Loucy (cell line): Measurements from ENCODE around the gene TMEM117.
A peak's percentile ranks its signal among the peaks of the same experiment; 100 is the strongest.

Experiments used
- H2AFZ ChIP-seq: fragments of 200-600 bp; sonication (generic); 2 replicates; pipeline ENCODE4 v1.6.0; 2016; ENCODE audit warnings: antibody characterized with exemption, mild to moderate bottlenecking, low read length, moderate library complexity
- H3F3A ChIP-seq: fragments of 200-600 bp; 2 replicates; pipeline ENCODE4 v1.6.0; 2016; ENCODE audit warnings: antibody characterized with exemption, low read depth, mild to moderate bottlenecking
- H3K27me3 ChIP-seq: fragments of 200-600 bp; sonication (generic); 2 replicates; pipeline ENCODE4 v1.6.1; 2014; ENCODE audit warnings: low read length, mild to moderate bottlenecking; ENCODE audit not compliant: insufficient read depth, poor library complexity, severe bottlenecking
- H3K36me3 ChIP-seq: fragments of 200-600 bp; sonication (generic); 2 replicates; pipeline ENCODE4 v1.6.1; 2016; ENCODE audit warnings: low read length; ENCODE audit not compliant: insufficient read depth
- H3K4me1 ChIP-seq: fragments of 200-600 bp; sonication (generic); 2 replicates; pipeline ENCODE4 v1.5.1; 2014; ENCODE audit warnings: low read length, mild to moderate bottlenecking; ENCODE audit not compliant: insufficient read depth, poor library complexity, severe bottlenecking
- H3K4me2 ChIP-seq: fragments of 200-600 bp; sonication (generic); 2 replicates; pipeline ENCODE4 v1.6.0; 2014; ENCODE audit warnings: antibody characterized with exemption, low read length, low read depth, mild to moderate bottlenecking; ENCODE audit not compliant: poor library complexity, severe bottlenecking
- H3K4me3 ChIP-seq: fragments of 200-600 bp; sonication (generic); 2 replicates; pipeline ENCODE4 v1.5.1; 2014; ENCODE audit warnings: low read length, mild to moderate bottlenecking, mixed read lengths; ENCODE audit not compliant: poor library complexity, severe bottlenecking
- H3K79me2 ChIP-seq: fragments of 200-600 bp; sonication (generic); 2 replicates; pipeline ENCODE4 v1.6.1; 2014; ENCODE audit warnings: low read length; ENCODE audit not compliant: insufficient read depth
- H3K9ac ChIP-seq: fragments of 200-600 bp; sonication (generic); 2 replicates; pipeline ENCODE4 v1.6.0; 2014; ENCODE audit warnings: mild to moderate bottlenecking, low read depth, low read length, moderate library complexity; ENCODE audit not compliant: poor library complexity, severe bottlenecking
- H3K9me2 ChIP-seq: fragments of 200-600 bp; sonication (generic); replicated peaks from 2 replicates; pipeline ENCODE4 v1.6.1; 2016; ENCODE audit warnings: low read depth, low read length, mixed read lengths
- H3K9me3 ChIP-seq: fragments of 200-600 bp; sonication (generic); 2 replicates; pipeline ENCODE4 v1.6.1; 2014; ENCODE audit warnings: mild to moderate bottlenecking, antibody characterized with exemption, low read length, low read depth; ENCODE audit not compliant: insufficient read depth
- H4K20me1 ChIP-seq: fragments of 200-600 bp; sonication (generic); 2 replicates; pipeline ENCODE4 v1.6.0; 2014; ENCODE audit warnings: antibody characterized with exemption, low read length, mild to moderate bottlenecking; ENCODE audit not compliant: insufficient read depth, poor library complexity, severe bottlenecking
- CTCF ChIP-seq: fragments of 200-600 bp; sonication (generic); conservative IDR thresholded peaks from 2 replicates; pipeline ENCODE4 v1.5.1; 2014; ENCODE audit warnings: mild to moderate bottlenecking, antibody characterized with exemption, low read length
- EZH2phosphoT487 ChIP-seq: fragments of 200-600 bp; IDR thresholded peaks from 2 replicates; pipeline ENCODE4 v1.6.1; 2018; ENCODE audit warnings: antibody characterized with exemption, mild to moderate bottlenecking, moderate library complexity, borderline replicate concordance

The TMEM117 gene

GRCh38 chr12:44260581-44260980 is 424.7 kb downstream of the TMEM117 start:
- TF ChIP-seq EZH2phosphoT487 (no peak), CTCF (no peak)

GRCh38 chr12:44285321-44285960 is 449.6 kb downstream of the TMEM117 start:
- Histone ChIP-seq H3K9me2 (no peaks in the 10 kb centered on the region), H3K4me2 (peak overlapping the region; percentile 15), H3K9ac (no peak overlapping the region), H3K27me3 (no peaks in the 10 kb centered on the region), H3K4me3 (no peak overlapping the region), H3K9me3 (no peaks in the 10 kb centered on the region), H3K36me3 (no peaks in the 10 kb centered on the region), H3K79me2 (no peaks in the 10 kb centered on the region), H3F3A (no peaks in the 10 kb centered on the region), H2AFZ (no peak overlapping the region), H4K20me1 (no peaks in the 10 kb centered on the region), H3K4me1 (peaks cover 15% of the 10 kb centered on the region)
- TF ChIP-seq EZH2phosphoT487 (no peak), CTCF (no peak)

More at GRCh38 chr12:44260581-44260980, 424.7 kb downstream of the TMEM117 start:
- H4K20me1 ChIP-seq = no peaks in the 10 kb centered on the region
- no peaks in the 10 kb centered on the region for H3K27me3 ChIP-seq
- H3K4me2 ChIP-seq = no peak overlapping the region
- H3F3A ChIP-seq = no peaks in the 10 kb centered on the region
- H3K36me3 ChIP-seq = no peaks in the 10 kb centered on the region
- no peaks in the 10 kb centered on the region for H3K9me2 ChIP-seq
- H3K9ac ChIP-seq = no peak overlapping the region
- H3K4me1 ChIP-seq = no peaks in the 10 kb centered on the region
- H3K4me3 ChIP-seq = no peak overlapping the region
- H2AFZ ChIP-seq = no peak overlapping the region
- no peaks in the 10 kb centered on the region for H3K79me2 ChIP-seq
- no peaks in the 10 kb centered on the region for H3K9me3 ChIP-seq

- Histone ChIP-seq H3K27me3 (no peaks in the 10 kb centered on the region), H3K9me2 (no peaks in the 10 kb centered on the region), H3K4me3 (no peak overlapping the region), H3K9ac (no peak overlapping the region), H3K9me3 (peaks cover under 1% of the 10 kb centered on the region; the same call in 1 of the 2 replicates), H2AFZ (no peak overlapping the region), H3F3A (no peaks in the 10 kb centered on the region), H3K4me1 (peaks cover 15% of the 10 kb centered on the region), H4K20me1 (no peaks in the 10 kb centered on the region), H3K36me3 (no peaks in the 10 kb centered on the region), H3K79me2 (no peaks in the 10 kb centered on the region), H3K4me2 (peak overlapping the region; percentile 16)
- TF ChIP-seq CTCF = no peak
- no peak for TF ChIP-seq EZH2phosphoT487
These were observed 450.5 kb downstream of the TMEM117 start for GRCh38 chr12:44286336-44286735.
